ENCODE measurements around the gene BTNL8. TPM values are rescaled to one million over a fixed set of nuclear protein-coding genes. Genes with fewer than 3 reads are reported as not detected.

BTNL8 gene
- total RNA-seq, 1 donor from 2014 or later, result 0.59 TPM

DNA sequence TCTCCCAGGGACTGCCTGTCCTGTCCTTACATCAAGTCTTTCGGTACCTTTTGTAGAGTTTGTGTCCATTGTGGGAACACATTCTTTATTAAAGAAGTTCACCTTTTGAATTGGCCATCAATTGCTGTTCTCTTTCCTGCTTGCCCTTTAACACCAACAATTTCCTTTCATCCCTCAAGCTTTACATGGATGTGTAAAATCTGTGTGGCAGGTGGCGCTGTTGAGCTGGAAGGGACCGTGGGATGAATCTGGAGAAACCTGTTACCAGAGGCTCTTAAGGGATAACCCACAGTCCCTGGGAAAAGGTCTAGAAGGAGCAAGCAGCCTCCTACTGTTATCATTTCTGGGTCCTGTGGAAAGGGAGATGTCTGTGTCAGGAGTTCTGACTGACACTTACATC lies 30.0 kb upstream of the BTNL8 start:
- no peak overlapping the region for H3K4me3 Mint-ChIP-seq (ENCODE audit: unreplicated experiment)
- H3K4me1 Mint-ChIP-seq (ENCODE audit: unreplicated experiment), result no peaks in the 10 kb centered on the region
- peaks cover 1% of the 10 kb centered on the region for H3K27me3 Mint-ChIP-seq (ENCODE audit: unreplicated experiment)
- TF ChIP-seq, protein P1, sequence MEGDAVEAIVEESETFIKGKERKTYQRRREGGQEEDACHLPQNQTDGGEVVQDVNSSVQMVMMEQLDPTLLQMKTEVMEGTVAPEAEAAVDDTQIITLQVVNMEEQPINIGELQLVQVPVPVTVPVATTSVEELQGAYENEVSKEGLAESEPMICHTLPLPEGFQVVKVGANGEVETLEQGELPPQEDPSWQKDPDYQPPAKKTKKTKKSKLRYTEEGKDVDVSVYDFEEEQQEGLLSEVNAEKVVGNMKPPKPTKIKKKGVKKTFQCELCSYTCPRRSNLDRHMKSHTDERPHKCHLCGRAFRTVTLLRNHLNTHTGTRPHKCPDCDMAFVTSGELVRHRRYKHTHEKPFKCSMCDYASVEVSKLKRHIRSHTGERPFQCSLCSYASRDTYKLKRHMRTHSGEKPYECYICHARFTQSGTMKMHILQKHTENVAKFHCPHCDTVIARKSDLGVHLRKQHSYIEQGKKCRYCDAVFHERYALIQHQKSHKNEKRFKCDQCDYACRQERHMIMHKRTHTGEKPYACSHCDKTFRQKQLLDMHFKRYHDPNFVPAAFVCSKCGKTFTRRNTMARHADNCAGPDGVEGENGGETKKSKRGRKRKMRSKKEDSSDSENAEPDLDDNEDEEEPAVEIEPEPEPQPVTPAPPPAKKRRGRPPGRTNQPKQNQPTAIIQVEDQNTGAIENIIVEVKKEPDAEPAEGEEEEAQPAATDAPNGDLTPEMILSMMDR (IDR thresholded peaks at IDR 0.05; ENCODE audit: unreplicated experiment), result peak; percentile 70
- H3K9me3 Mint-ChIP-seq (ENCODE audit: unreplicated experiment), result no peaks in the 10 kb centered on the region
- H3K36me3 Mint-ChIP-seq (ENCODE audit: low read depth, unreplicated experiment), result no peaks in the 10 kb centered on the region
- DNase-seq (ENCODE audit: low spot score), result peak; percentile 88
- no peak overlapping the region for H3K27ac Mint-ChIP-seq (ENCODE audit: unreplicated experiment)

DNA sequence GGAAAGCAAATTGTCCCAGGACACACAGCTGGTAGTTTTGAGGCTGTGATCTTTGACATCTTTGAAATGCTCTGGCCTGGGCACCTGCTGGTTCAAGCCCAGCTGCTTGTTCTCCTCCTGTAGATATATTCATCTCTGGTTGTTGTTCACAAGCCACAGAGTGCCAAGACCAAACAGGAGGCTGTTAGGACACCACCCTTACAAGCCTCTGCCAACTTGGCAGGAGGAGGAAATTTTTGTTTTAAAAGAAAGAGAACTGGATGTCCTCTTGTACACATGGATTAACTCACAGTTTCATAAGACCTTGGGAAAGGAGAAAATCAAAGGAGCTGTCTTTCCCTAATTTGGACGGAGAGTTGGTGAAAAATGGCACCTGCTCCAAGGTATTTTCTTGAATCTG lies 29.4 kb upstream of the BTNL8 start:
- no peak overlapping the region for H3K4me3 Mint-ChIP-seq (ENCODE audit: unreplicated experiment)

DNA sequence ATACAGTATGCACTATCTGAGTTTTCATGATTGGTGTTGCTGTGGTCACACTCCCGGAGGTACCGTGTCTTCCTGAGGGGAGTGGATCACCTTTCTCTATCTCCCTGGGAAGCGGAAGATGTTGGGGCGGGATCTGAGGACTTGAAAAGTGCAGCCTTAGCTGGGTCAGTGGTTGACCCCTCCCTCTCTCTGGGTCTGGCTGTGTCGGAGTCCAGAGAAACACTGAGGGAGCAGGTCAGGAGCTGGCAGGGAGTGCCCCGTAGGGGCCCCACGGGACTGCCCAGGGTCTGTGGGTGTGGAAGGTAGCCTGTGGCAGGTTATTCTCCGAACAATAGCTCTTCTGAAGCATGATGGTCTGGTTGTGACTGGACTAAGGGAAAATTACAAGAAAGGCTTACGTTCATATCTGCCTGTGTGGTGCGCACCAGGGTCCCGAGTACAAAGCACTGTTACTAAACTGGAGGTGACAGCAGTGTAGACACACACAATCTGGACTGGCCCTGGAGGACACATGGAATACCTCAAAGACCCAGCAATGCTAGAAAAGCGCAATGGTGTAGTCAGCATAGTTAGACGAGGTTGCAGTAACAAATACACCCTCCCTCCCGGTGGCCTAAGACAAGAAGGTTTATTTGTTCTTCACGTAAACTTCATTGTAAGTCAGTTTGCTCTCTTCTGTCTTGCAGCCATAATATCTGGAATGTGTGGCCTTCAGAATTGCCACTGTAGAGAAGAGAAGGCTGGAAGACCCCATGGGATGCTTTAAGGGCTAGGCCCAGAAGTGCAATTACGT lies 28.5 kb upstream of the BTNL8 start:
- Mint-ChIP-seq H3K27ac (ENCODE audit: unreplicated experiment) (no peak overlapping the region), H3K4me1 (ENCODE audit: unreplicated experiment) (no peaks in the 10 kb centered on the region), H3K36me3 (ENCODE audit: low read depth, unreplicated experiment) (no peaks in the 10 kb centered on the region), H3K27me3 (ENCODE audit: unreplicated experiment) (peaks cover 1% of the 10 kb centered on the region), H3K9me3 (ENCODE audit: unreplicated experiment) (no peaks in the 10 kb centered on the region), H3K4me3 (ENCODE audit: unreplicated experiment) (no peak overlapping the region)
- no peak for DNase-seq (ENCODE audit: low spot score)
- TF ChIP-seq, protein P1 (IDR thresholded peaks at IDR 0.05; ENCODE audit: unreplicated experiment), result no peak

More for the DNA sequence above, 29.4 kb upstream of the BTNL8 start:
- TF ChIP-seq, protein P1 (IDR thresholded peaks at IDR 0.05; ENCODE audit: unreplicated experiment), result no peak
- DNase-seq (ENCODE audit: low spot score), result no peak
- H3K36me3 Mint-ChIP-seq (ENCODE audit: low read depth, unreplicated experiment), result no peaks in the 10 kb centered on the region
- no peaks in the 10 kb centered on the region for H3K4me1 Mint-ChIP-seq (ENCODE audit: unreplicated experiment)
- no peaks in the 10 kb centered on the region for H3K9me3 Mint-ChIP-seq (ENCODE audit: unreplicated experiment)
- no peak overlapping the region for H3K27ac Mint-ChIP-seq (ENCODE audit: unreplicated experiment)
- H3K27me3 Mint-ChIP-seq (ENCODE audit: unreplicated experiment), result peaks cover 1% of the 10 kb centered on the region

DNA sequence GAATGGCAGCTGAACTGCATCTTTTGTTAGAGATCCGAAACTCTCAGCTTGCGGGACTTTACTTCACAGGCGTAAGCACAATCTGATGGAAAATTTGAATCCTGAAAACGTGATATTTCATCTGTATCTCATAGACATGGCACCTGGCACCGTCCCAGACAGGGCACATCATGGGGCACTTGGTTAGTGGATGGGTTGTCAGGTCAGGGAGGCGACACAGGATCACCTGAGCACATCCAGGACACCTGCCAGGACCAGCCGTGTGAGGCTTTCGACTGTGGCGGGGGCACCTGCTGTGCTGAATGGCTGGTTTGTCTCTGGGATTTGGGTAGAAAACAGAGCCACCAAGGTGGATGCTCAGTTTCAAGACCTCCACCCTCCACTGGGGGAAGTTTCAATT lies 26.5 kb upstream of the BTNL8 start:
- Mint-ChIP-seq H3K36me3 (ENCODE audit: low read depth, unreplicated experiment) (no peaks in the 10 kb centered on the region), H3K27me3 (ENCODE audit: unreplicated experiment) (peaks cover 1% of the 10 kb centered on the region), H3K4me3 (ENCODE audit: unreplicated experiment) (no peak overlapping the region), H3K4me1 (ENCODE audit: unreplicated experiment) (no peaks in the 10 kb centered on the region), H3K9me3 (ENCODE audit: unreplicated experiment) (no peaks in the 10 kb centered on the region), H3K27ac (ENCODE audit: unreplicated experiment) (no peak overlapping the region)
- DNase-seq (ENCODE audit: low spot score), result no peak
- TF ChIP-seq, protein P1 (IDR thresholded peaks at IDR 0.05; ENCODE audit: unreplicated experiment), result no peak

Data from endothelial cell (in vitro differentiated cells).